Parathyroid adenoma (tissue), 2 donors: ENCODE measurements around the gene CHMP5.

Experiments used
- H2AFZ ChIP-seq: fragments of 300-600 bp; sonication (generic); one replicate; pipeline ENCODE4 v1.7.0; 2017; ENCODE audit warnings: antibody characterized with exemption, mild to moderate bottlenecking
- H3K27ac ChIP-seq: fragments of 300-600 bp; sonication (generic); one replicate; pipeline ENCODE4 v1.7.0; 2017
- H3K27me3 ChIP-seq: fragments of 300-600 bp; sonication (generic); one replicate; pipeline ENCODE4 v1.7.0; 2017; ENCODE audit warnings: low read length; ENCODE audit not compliant: control insufficient read depth, insufficient read depth
- H3K36me3 ChIP-seq: fragments of 300-600 bp; sonication (generic); one replicate; pipeline ENCODE4 v1.7.0; 2017; ENCODE audit warnings: low read length; ENCODE audit not compliant: control insufficient read depth, insufficient read depth
- H3K4me1 ChIP-seq: fragments of 300-600 bp; sonication (generic); one replicate; pipeline ENCODE4 v1.7.0; 2017; ENCODE audit warnings: control low read depth
- H3K4me2 ChIP-seq: fragments of 300-600 bp; sonication (generic); one replicate; pipeline ENCODE4 v1.7.0; 2017; ENCODE audit warnings: low read length
- H3K4me3 ChIP-seq: fragments of 300-600 bp; sonication (generic); one replicate; pipeline ENCODE4 v1.7.0; 2017; ENCODE audit warnings: low read depth, low read length
- H3K79me2 ChIP-seq: fragments of 300-600 bp; sonication (generic); one replicate; pipeline ENCODE4 v1.7.0; 2017; ENCODE audit warnings: control low read depth
- H3K9ac ChIP-seq: fragments of 300-600 bp; sonication (generic); one replicate; pipeline ENCODE4 v1.7.0; 2017; ENCODE audit warnings: mild to moderate bottlenecking
- H3K9me3 ChIP-seq: fragments of 300-600 bp; sonication (generic); one replicate; pipeline ENCODE4 v1.7.0; 2017; ENCODE audit warnings: low read length; ENCODE audit not compliant: control insufficient read depth
- TF ChIP-seq, protein P1 (sequence below): fragments of 300-600 bp; sonication (generic); IDR thresholded peaks from one replicate; pipeline ENCODE4 v1.7.0; 2017; ENCODE audit warnings: antibody characterized with exemption, mild to moderate bottlenecking
- donor health status: primary hyperparathyroidism.

Gene CHMP5

DNA sequence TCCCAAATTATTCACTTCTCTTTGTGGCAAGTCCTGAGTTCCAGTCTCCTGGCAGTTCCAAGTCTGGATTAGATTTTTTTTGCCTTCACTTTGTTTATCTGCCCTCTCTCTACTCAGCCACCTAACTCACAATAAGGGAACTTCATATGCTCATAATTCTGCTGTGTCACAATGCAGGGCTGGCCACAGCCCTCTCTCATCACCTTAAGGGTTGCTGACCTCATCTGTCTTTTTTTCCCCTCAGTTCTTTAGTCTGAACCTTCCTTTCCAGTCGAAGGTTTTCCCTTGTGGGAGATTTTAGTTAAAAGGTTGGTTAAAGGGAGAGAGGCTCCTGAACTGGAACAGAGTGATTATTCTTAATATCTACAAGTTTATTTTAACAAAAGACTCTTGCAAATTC lies 4.5 kb upstream of the CHMP5 start:
- H3K4me2 ChIP-seq: no peak overlapping the region
- no peaks in the 10 kb centered on the region for H3K27me3 ChIP-seq
- H3K4me3 ChIP-seq: no peak overlapping the region
- no peak overlapping the region for H3K9ac ChIP-seq
- H3K27ac ChIP-seq: no peak overlapping the region
- H3K79me2 ChIP-seq: peaks cover 4% of the 10 kb centered on the region
- H2AFZ ChIP-seq: no peak overlapping the region
- H3K9me3 ChIP-seq: no peaks in the 10 kb centered on the region
- H3K36me3 ChIP-seq: no peaks in the 10 kb centered on the region
- H3K4me1 ChIP-seq: peaks cover 3% of the 10 kb centered on the region
- TF ChIP-seq, protein P1, sequence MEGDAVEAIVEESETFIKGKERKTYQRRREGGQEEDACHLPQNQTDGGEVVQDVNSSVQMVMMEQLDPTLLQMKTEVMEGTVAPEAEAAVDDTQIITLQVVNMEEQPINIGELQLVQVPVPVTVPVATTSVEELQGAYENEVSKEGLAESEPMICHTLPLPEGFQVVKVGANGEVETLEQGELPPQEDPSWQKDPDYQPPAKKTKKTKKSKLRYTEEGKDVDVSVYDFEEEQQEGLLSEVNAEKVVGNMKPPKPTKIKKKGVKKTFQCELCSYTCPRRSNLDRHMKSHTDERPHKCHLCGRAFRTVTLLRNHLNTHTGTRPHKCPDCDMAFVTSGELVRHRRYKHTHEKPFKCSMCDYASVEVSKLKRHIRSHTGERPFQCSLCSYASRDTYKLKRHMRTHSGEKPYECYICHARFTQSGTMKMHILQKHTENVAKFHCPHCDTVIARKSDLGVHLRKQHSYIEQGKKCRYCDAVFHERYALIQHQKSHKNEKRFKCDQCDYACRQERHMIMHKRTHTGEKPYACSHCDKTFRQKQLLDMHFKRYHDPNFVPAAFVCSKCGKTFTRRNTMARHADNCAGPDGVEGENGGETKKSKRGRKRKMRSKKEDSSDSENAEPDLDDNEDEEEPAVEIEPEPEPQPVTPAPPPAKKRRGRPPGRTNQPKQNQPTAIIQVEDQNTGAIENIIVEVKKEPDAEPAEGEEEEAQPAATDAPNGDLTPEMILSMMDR: no peak

GRCh38 chr9:33263131-33264002 lies 1.5 kb upstream of the CHMP5 start:
- Histone ChIP-seq H3K9ac (no peak overlapping the region), H3K27me3 (no peaks in the 10 kb centered on the region), H3K27ac (peak overlapping the region; percentile 75), H3K9me3 (no peaks in the 10 kb centered on the region), H3K79me2 (peaks cover 4% of the 10 kb centered on the region), H3K4me1 (peaks cover 3% of the 10 kb centered on the region), H3K36me3 (no peaks in the 10 kb centered on the region), H2AFZ (peak overlapping the region; percentile 76), H3K4me3 (peak overlapping the region; percentile 92), H3K4me2 (peak overlapping the region; percentile 87)
- TF ChIP-seq, protein P1: no peak

DNA sequence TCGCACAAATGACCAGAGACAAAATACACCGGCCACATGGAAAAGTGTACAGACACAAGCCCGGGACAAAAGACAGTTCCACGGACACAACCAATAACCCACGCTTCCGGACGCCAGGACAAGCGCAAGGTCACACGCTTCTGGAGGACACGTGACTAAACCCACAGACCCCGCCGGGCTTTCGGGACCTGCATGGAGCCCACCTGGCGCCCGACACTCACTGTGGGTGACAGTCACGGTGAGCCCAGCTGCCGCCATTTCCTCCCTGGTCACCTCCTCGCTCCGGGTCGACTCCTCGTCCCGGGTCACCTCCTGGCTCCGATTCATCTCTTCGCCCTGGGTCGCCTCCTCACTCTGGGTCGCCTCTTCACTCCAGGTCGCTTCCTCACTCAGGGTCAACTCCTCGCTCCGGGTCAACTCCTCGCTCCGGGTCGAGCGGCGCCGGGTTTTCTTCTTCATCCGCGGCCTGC lies 811 bp upstream of the CHMP5 start:
- Histone ChIP-seq H3K79me2 (peaks cover 4% of the 10 kb centered on the region), H3K9ac (no peak overlapping the region), H3K4me2 (peak overlapping the region; percentile 87), H3K27ac (peak overlapping the region; percentile 75), H3K27me3 (no peaks in the 10 kb centered on the region), H3K4me1 (peaks cover 3% of the 10 kb centered on the region), H3K4me3 (peak overlapping the region; percentile 92), H3K9me3 (no peaks in the 10 kb centered on the region), H3K36me3 (no peaks in the 10 kb centered on the region), H2AFZ (peak overlapping the region; percentile 76)
- TF ChIP-seq, protein P1: no peak

DNA sequence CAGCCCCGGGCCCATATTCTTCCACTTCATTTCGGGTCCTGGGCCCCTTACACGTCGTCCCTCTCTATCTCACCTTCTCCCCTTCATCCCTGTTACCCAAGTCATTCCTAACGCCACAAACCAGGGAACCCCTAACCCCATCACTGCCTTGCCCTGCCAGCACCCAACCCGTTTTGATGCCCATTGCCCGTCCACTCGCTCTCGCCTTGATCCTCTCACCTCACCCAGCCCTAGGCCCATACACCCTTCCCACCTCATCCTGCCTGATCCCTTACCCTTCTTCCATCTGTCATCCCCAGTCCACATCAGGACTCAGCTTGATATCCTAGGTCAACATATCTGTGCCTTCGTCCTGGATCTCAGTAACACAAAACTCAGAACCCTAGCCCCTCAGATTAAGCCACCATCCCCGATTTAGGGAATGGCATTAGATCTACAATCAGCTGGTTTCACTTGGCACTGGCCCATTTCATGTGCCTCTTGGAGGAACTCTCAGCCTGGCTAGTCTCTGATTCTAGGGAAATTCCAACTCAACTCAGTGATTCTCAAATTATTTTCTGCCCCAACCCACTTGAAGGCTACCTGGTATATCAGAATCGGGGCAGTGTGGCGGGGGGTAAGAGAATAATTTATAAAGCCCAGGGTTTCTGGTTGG lies 489 bp downstream of the CHMP5 start:
- no peaks in the 10 kb centered on the region for H3K27me3 ChIP-seq
- peak overlapping the region; percentile 89 for H3K4me2 ChIP-seq
- peak overlapping the region; percentile 64 for H2AFZ ChIP-seq
- H3K36me3 ChIP-seq: no peaks in the 10 kb centered on the region
- TF ChIP-seq, protein P1: no peak
- H3K9ac ChIP-seq: no peak overlapping the region
- no peaks in the 10 kb centered on the region for H3K9me3 ChIP-seq
- peak overlapping the region; percentile 92 for H3K4me3 ChIP-seq
- H3K79me2 ChIP-seq: peaks cover 4% of the 10 kb centered on the region
- peaks cover 3% of the 10 kb centered on the region for H3K4me1 ChIP-seq
- H3K27ac ChIP-seq: peak overlapping the region; percentile 75
